ENCODE data around the gene KLHL17.
A peak's percentile ranks its signal among the peaks of the same experiment; 100 is the strongest.

Gene KLHL17

GRCh38 chr1:960363-961131 is at the start of gene KLHL17:
TSS of gene KLHL17 (plus strand) at chr1:960584. CDS start at chr1:960694, 110 bp downstream.
- Histone ChIP-seq H3K9ac (ENCODE audit: low read length) (peak within 1 kb of the TSS; percentile 39), H3K36me3 (ENCODE audit: control insufficient read depth, insufficient read depth, low read length) (peaks cover 10% of the 10 kb centered on the region), H3K4me1 (ENCODE audit: control insufficient read depth, insufficient read depth, low read length) (peaks cover 15% of the 10 kb centered on the region)

GRCh38 chr1:910881-911721 is 49.3 kb upstream of the KLHL17 start:
- H3K9ac ChIP-seq (ENCODE audit: low read length), result no peak overlapping the region
- H3K9me3 ChIP-seq (ENCODE audit: control insufficient read depth, low read length), result no peaks in the 10 kb centered on the region
- H3K36me3 ChIP-seq (ENCODE audit: control insufficient read depth, insufficient read depth, low read length), result no peaks in the 10 kb centered on the region
- H3K4me1 ChIP-seq (ENCODE audit: control insufficient read depth, insufficient read depth, low read length), result peaks cover 34% of the 10 kb centered on the region
- H3K4me3 ChIP-seq (ENCODE audit: low read length), result no peak overlapping the region
- peaks cover 70% of the 10 kb centered on the region for H3K27me3 ChIP-seq (ENCODE audit: control insufficient read depth, insufficient read depth, low read length)

More at GRCh38 chr1:960363-961131, at the start of gene KLHL17:
- Histone ChIP-seq H3K9me3 (ENCODE audit: control insufficient read depth, low read length) (no peaks in the 10 kb centered on the region), H3K4me3 (ENCODE audit: low read length) (no peak within 1 kb of the TSS), H3K27me3 (ENCODE audit: control insufficient read depth, insufficient read depth, low read length) (no peaks in the 10 kb centered on the region)

DNA sequence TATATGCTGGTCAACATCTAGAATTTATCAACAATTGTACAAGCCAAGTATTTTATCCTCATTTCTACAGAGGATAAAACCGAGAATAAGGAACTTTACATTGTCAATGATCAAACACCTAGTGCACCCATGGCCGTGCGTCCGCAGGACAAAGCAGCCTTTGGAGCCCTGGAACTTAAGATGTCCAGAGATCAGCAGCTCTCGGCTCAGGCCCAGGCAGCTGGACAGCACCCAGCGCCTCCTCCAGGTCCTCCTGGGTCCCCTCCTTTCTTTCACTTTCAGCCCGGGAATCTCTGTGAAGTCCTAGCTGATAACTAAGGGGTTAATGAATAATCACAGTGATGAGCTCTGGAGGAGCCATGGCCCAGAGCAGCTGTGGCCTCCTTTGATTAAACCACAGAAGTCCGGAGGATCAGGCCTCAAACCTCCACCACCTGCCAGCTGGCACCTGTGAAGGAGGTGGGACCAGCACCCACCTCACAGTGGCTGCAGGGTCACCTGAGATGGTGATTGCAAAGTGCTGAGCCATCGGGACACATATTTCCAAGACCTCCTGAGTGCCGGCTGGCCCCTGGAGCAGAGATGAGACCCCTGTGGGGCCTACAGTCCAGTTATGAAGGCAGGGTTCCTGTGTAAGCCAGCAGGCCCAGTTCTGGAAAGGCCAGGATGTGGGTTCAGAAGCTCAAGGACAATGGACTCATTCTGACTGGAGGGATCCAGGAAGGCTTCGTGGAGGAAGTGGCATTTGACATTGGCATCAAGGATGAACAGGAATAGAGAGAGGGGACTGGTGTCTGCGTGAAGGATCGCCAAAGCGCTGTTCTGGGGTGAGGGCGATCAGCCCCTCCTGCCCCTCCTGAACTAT is 48.3 kb upstream of the KLHL17 start:
- peaks cover 71% of the 10 kb centered on the region for H3K27me3 ChIP-seq (ENCODE audit: control insufficient read depth, insufficient read depth, low read length)
- H3K9me3 ChIP-seq (ENCODE audit: control insufficient read depth, low read length), result no peaks in the 10 kb centered on the region
- H3K4me1 ChIP-seq (ENCODE audit: control insufficient read depth, insufficient read depth, low read length), result peaks cover 34% of the 10 kb centered on the region
- no peaks in the 10 kb centered on the region for H3K36me3 ChIP-seq (ENCODE audit: control insufficient read depth, insufficient read depth, low read length)
- H3K4me3 ChIP-seq (ENCODE audit: low read length), result no peak overlapping the region
- no peak overlapping the region for H3K9ac ChIP-seq (ENCODE audit: low read length)

- Histone ChIP-seq H3K4me3 (ENCODE audit: low read length) (no peak overlapping the region), H3K36me3 (ENCODE audit: control insufficient read depth, insufficient read depth, low read length) (no peaks in the 10 kb centered on the region), H3K4me1 (ENCODE audit: control insufficient read depth, insufficient read depth, low read length) (peaks cover 38% of the 10 kb centered on the region), H3K9me3 (ENCODE audit: control insufficient read depth, low read length) (no peaks in the 10 kb centered on the region), H3K27me3 (ENCODE audit: control insufficient read depth, insufficient read depth, low read length) (peaks cover 74% of the 10 kb centered on the region), H3K9ac (ENCODE audit: low read length) (no peak overlapping the region)
Observed at GRCh38 chr1:912740-913301, 47.6 kb upstream of the KLHL17 start.

DNA sequence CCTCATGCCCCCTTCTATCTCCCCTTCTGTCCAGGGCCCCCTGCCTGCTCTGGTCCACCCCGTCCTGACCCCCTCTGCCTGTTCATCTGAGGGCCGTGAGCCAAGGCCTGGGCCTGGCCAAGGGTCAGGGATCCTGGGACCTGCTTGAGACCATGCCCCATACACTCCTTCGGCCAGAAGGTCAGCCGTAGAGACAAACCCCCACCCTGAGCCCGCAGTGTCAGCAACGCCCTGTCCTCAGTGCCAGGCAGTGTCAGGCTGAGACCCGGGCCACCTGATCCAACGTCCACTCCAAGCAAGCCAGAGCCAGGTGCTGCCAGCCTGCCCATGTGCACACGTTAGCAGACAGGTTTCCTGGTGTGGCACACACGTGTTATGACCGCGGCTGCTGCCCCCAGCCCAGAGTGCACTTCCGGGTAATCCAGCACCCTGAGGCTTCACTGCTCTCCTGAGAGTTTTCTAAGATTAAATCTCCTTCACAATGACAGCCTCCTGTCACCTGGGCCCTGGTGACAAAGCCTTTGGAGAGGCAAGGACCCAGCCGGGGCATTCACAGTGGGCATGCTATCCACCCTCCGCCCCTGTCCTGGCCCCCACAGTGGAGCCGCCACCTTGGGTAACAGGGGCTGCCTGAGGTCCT is 46.8 kb upstream of the KLHL17 start:
- H3K27me3 ChIP-seq (ENCODE audit: control insufficient read depth, insufficient read depth, low read length), result peaks cover 79% of the 10 kb centered on the region
- no peak overlapping the region for H3K9ac ChIP-seq (ENCODE audit: low read length)
- H3K9me3 ChIP-seq (ENCODE audit: control insufficient read depth, low read length), result no peaks in the 10 kb centered on the region
- H3K4me3 ChIP-seq (ENCODE audit: low read length), result no peak overlapping the region
- H3K4me1 ChIP-seq (ENCODE audit: control insufficient read depth, insufficient read depth, low read length), result peaks cover 38% of the 10 kb centered on the region
- H3K36me3 ChIP-seq (ENCODE audit: control insufficient read depth, insufficient read depth, low read length), result no peaks in the 10 kb centered on the region

DNA sequence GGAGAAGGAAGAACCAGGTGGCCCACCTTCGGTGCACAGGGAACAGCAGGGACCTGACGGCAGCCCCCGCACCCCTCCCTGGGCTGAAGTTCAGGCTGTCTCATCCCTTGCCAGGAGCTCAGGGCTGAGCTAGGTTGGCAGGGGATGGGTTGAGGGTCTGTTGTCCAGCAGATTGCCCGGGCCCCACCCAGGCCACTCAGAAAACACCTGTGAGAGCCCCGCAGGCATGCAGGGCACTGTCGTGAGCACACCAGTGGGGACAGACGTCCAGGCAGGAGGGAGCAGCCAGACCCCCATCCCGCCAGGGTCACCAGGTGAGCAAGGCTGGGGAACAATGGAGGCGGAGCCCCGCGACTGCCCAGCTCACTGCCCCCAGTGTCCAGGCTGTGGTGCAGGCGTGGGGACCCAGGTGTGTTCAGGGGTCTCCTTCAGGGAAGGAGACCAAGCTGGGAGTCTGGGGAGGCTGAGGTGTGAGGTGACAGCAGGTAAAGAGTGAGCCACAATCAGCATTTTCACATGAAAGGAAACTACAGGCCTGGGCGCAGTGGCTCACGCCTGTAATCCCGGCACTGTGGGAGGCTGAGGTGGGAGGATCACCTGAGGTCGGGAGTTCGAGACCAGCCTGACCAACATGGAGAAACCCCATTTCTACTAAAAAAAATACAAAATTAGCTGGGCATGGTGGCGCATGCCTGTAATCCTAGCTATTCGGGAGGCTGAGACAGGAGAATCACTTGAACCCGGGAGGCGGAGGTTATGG is 46.1 kb upstream of the KLHL17 start:
- no peak overlapping the region for H3K9ac ChIP-seq (ENCODE audit: low read length)
- no peak overlapping the region for H3K4me3 ChIP-seq (ENCODE audit: low read length)
- H3K9me3 ChIP-seq (ENCODE audit: control insufficient read depth, low read length), result no peaks in the 10 kb centered on the region
- peaks cover 86% of the 10 kb centered on the region for H3K27me3 ChIP-seq (ENCODE audit: control insufficient read depth, insufficient read depth, low read length)
- peaks cover 38% of the 10 kb centered on the region for H3K4me1 ChIP-seq (ENCODE audit: control insufficient read depth, insufficient read depth, low read length)
- no peaks in the 10 kb centered on the region for H3K36me3 ChIP-seq (ENCODE audit: control insufficient read depth, insufficient read depth, low read length)

DNA sequence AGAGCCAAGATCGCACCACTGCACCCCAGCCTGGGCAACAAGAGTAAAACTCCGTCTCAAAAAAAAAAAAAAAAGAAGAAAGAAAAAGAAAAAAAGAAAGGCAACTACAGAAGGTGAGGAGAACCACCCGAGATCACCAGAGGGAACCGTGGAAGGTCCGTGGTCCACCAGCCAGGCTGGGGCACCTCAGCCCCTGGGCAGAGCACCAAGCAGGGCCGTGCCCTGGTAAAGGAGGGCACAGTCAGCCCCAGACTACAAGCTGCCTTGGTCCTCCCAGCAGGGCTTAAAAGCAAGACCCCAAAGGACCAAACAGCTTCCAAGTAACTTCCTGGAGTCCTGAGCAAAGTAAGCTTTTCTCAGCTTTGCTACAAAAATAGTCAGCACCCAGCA is 45.5 kb upstream of the KLHL17 start:
- no peaks in the 10 kb centered on the region for H3K9me3 ChIP-seq (ENCODE audit: control insufficient read depth, low read length)
- no peak overlapping the region for H3K4me3 ChIP-seq (ENCODE audit: low read length)
- no peak overlapping the region for H3K9ac ChIP-seq (ENCODE audit: low read length)
- H3K4me1 ChIP-seq (ENCODE audit: control insufficient read depth, insufficient read depth, low read length), result peaks cover 39% of the 10 kb centered on the region
- H3K36me3 ChIP-seq (ENCODE audit: control insufficient read depth, insufficient read depth, low read length), result no peaks in the 10 kb centered on the region
- H3K27me3 ChIP-seq (ENCODE audit: control insufficient read depth, insufficient read depth, low read length), result peaks cover 92% of the 10 kb centered on the region

DNA sequence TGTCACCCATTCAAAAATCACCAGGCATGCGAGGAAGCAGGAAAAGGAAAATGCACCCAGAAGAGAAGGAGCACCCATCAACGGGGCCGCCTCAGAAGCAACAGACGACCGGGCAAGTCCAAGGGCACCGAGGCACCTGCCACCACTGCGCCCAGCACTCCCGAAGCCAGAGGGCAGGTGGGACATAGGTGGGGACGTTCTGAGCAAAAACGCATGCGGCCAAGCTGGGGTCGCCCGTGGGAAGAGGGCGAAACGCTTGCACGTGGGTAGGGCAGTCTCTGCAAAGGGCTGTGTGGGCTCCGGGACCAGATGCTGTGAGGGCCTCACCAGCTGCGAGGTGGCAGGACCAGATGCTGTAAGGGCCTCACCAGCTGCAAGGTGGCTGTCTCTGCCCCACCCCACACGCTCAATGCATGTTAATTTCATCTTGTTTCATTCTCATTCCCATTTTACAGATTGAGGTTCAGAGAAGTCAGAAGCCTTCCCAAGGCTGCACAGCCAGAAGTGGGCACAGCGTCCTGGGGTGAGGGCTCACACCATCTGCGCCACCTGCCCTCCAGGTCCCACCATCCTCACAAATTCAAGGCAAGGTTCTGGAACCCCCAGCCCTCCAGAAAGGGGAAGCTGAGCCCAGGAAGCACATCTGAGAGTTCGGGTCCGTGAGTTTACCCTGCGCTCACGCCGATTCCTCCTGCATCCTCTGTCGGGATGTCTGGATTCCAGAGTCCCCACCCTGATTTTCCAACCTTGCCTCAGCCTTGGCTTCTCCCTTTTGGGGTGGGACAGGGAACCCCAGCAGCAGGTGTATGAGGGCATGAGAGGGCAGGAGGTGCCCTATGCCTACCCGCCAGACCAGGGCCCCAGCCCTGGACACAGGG is 44.9 kb upstream of the KLHL17 start:
- Histone ChIP-seq H3K4me3 (ENCODE audit: low read length) (no peak overlapping the region), H3K36me3 (ENCODE audit: control insufficient read depth, insufficient read depth, low read length) (no peaks in the 10 kb centered on the region), H3K27me3 (ENCODE audit: control insufficient read depth, insufficient read depth, low read length) (peaks cover 93% of the 10 kb centered on the region), H3K4me1 (ENCODE audit: control insufficient read depth, insufficient read depth, low read length) (peaks cover 41% of the 10 kb centered on the region), H3K9me3 (ENCODE audit: control insufficient read depth, low read length) (no peaks in the 10 kb centered on the region), H3K9ac (ENCODE audit: low read length) (peak overlapping the region; percentile 17)

DNA sequence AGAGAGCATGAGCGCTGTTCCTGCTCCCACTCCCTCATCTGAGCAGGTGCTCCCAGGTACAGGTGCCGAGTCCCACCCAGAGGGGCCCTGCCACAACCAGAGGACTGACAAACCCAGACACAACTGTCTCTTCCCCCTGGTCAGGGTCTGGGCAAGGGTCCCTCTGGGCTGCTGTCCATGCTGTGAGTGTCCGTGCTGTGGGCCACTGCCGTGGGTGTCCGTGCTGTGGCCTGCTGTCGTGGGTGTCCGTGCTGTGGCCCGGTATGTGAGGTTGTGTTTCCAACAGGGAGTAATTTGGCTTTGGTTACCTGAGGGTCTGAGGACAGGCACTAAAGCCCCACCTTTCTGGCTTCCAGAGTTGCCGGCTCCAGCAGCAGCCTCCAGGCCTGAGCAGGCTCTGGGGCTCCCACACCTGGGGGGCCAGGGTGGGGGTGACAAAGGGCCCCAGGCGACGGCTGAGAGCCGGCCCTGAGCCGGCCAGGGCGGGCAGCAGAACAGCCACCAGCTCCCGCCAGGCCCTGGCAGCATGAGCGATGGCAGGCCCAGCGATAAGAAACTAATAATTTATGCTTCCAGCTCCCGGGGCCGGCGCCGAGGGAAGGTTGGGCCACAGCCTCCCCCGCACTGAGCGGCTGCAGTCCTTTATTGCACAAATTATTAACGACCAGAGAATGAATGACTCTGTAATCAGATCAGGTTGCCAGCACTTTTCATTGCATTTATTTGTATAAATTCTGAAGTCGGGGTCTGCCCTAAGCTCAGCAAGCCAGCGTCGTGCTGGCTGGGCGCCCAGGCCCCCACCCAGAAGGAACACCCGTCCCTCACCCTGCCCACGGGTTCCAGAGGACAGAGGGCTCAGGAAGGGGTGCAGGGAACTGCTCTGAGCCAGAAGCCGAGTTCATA is 44.0 kb upstream of the KLHL17 start:
- H3K27me3 ChIP-seq (ENCODE audit: control insufficient read depth, insufficient read depth, low read length), result peaks cover 93% of the 10 kb centered on the region

More for the DNA sequence above, 44.0 kb upstream of the KLHL17 start:
- no peak overlapping the region for H3K4me3 ChIP-seq (ENCODE audit: low read length)
- peaks cover 41% of the 10 kb centered on the region for H3K4me1 ChIP-seq (ENCODE audit: control insufficient read depth, insufficient read depth, low read length)
- H3K9me3 ChIP-seq (ENCODE audit: control insufficient read depth, low read length), result no peaks in the 10 kb centered on the region
- H3K36me3 ChIP-seq (ENCODE audit: control insufficient read depth, insufficient read depth, low read length), result no peaks in the 10 kb centered on the region
- H3K9ac ChIP-seq (ENCODE audit: low read length), result peak overlapping the region; percentile 17
